IMR-90 (cell line): ENCODE data around the gene MALT1. TPM values are rescaled to one million over a fixed set of nuclear protein-coding genes. Genes with fewer than 3 reads are reported as not detected.

Experiments used
- ATAC-seq: fragments of 200-7000 bp; cut with Tn5 transposase; 2 replicates; pipeline ENCODE4 v1.9.1; 2020; ENCODE audit warnings: low read depth, mild to moderate bottlenecking, moderate library complexity
- BruUV-seq: library from RNA; stranded (reverse); fragments of 400-500 nt; replicated peaks from 2 replicates; lab custom pipeline; 2021; lab: Mats Ljungman, UMichigan
- CTCF ChIA-PET: fragments of 300-600 bp; formaldehyde crosslinking; extraction: SDS; loops from one replicate; lab custom pipeline; 2021; ENCODE audit warnings: antibody characterized with exemption; lab: Yijun Ruan, JAX
- POLR2A ChIA-PET: fragments of 300-600 bp; sonication (Branson Sonifier 250); formaldehyde crosslinking; loops from one replicate; lab custom pipeline; 2022; ENCODE audit warnings: antibody characterized with exemption; ENCODE audit not compliant: unreplicated experiment; lab: Charles Lee
- DNase-seq: peaks from one replicate; pipeline ENCODE4 v3.0.0; 2013
- H2AFZ ChIP-seq: replicated peaks from 2 replicates; pipeline ENCODE3; 2013; ENCODE audit warnings: low read length, mild to moderate bottlenecking; ENCODE audit not compliant: poor library complexity
- H2AK5ac ChIP-seq: 2 replicates; pipeline ENCODE4 v1.6.1; 2013; ENCODE audit warnings: low read depth, low read length, inconsistent platforms
- H2AK9ac ChIP-seq: replicated peaks from 2 replicates; pipeline ENCODE3; 2013; ENCODE audit warnings: mild to moderate bottlenecking, low read depth, low read length, moderate library complexity; ENCODE audit not compliant: poor library complexity
- H2BK120ac ChIP-seq: 2 replicates; pipeline ENCODE4 v1.6.1; 2013; ENCODE audit warnings: low read depth, low read length, inconsistent platforms
- H2BK15ac ChIP-seq: 3 replicates; pipeline ENCODE4 v1.6.1; 2013; ENCODE audit warnings: low read depth, low read length, inconsistent platforms
- H2BK20ac ChIP-seq: 2 replicates; pipeline ENCODE4 v1.6.1; 2013; ENCODE audit warnings: low read depth, mild to moderate bottlenecking, inconsistent platforms, low read length, moderate library complexity
- H2BK5ac ChIP-seq: 2 replicates; pipeline ENCODE4 v1.6.1; 2013; ENCODE audit warnings: mild to moderate bottlenecking, low read depth, low read length, inconsistent platforms; ENCODE audit not compliant: poor library complexity, severe bottlenecking
- H3K14ac ChIP-seq: replicated peaks from 2 replicates; pipeline ENCODE4 v1.6.1; 2013; ENCODE audit warnings: low read depth, low read length, inconsistent platforms
- H3K18ac ChIP-seq: 2 replicates; pipeline ENCODE4 v1.6.1; 2013; ENCODE audit warnings: low read depth, low read length, control low read depth
- H3K23ac ChIP-seq: 2 replicates; pipeline ENCODE4 v1.6.1; 2013; ENCODE audit warnings: low read depth, low read length, inconsistent platforms
- H3K27ac ChIP-seq: 2 replicates; pipeline ENCODE4 v1.5.1; 2013; ENCODE audit warnings: mild to moderate bottlenecking, control low read depth, low read length; ENCODE audit not compliant: insufficient read depth
- H3K27me3 ChIP-seq: 2 replicates; pipeline ENCODE4 v1.6.1; 2013; ENCODE audit warnings: low read length; ENCODE audit not compliant: control insufficient read depth, insufficient read depth
- H3K36me3 ChIP-seq: 2 replicates; pipeline ENCODE4 v1.6.1; 2013; ENCODE audit warnings: low read length, mixed read lengths; ENCODE audit not compliant: control insufficient read depth, insufficient read depth
- H3K4ac ChIP-seq: 2 replicates; pipeline ENCODE4 v1.6.1; 2013; ENCODE audit warnings: low read depth, low read length, inconsistent platforms
- H3K4me1 ChIP-seq: 2 replicates; pipeline ENCODE4 v1.6.1; 2013; ENCODE audit warnings: low read length, mixed read lengths; ENCODE audit not compliant: control insufficient read depth, insufficient read depth
- H3K4me2 ChIP-seq: 2 replicates; pipeline ENCODE4 v1.6.1; 2013; ENCODE audit warnings: low read depth, mild to moderate bottlenecking, control low read depth, low read length, moderate library complexity
- H3K4me3 ChIP-seq: 2 replicates; pipeline ENCODE4 v1.5.1; 2013; ENCODE audit warnings: low read depth, mild to moderate bottlenecking, control low read depth, low read length, moderate library complexity; ENCODE audit not compliant: insufficient read depth
- H3K56ac ChIP-seq: 2 replicates; pipeline ENCODE4 v1.6.1; 2013; ENCODE audit warnings: low read length, inconsistent platforms; ENCODE audit not compliant: insufficient read depth; ENCODE audit errors: extremely low read depth
- H3K79me1 ChIP-seq, 2 experiments: 2 replicates each; pipeline ENCODE4 v1.6.1; 2013; ENCODE audit warnings: low read length in 2 of 2, inconsistent platforms in 1 of 2, low read depth in 1 of 2
- H3K9ac ChIP-seq: 2 replicates; pipeline ENCODE4 v1.6.1; 2013; ENCODE audit warnings: low read depth, low read length, control low read depth
- H3K9me1 ChIP-seq: 2 replicates; pipeline ENCODE4 v1.6.1; 2013; ENCODE audit warnings: low read length, inconsistent platforms; ENCODE audit not compliant: insufficient read depth
- H3K9me3 ChIP-seq: 2 replicates; pipeline ENCODE4 v1.6.1; 2013; ENCODE audit warnings: low read length; ENCODE audit not compliant: control insufficient read depth, insufficient read depth
- H4K20me1 ChIP-seq: 2 replicates; pipeline ENCODE4 v1.6.1; 2013; ENCODE audit warnings: low read length, inconsistent platforms; ENCODE audit not compliant: insufficient read depth
- H4K5ac ChIP-seq: 2 replicates; pipeline ENCODE4 v1.6.1; 2013; ENCODE audit warnings: mild to moderate bottlenecking, low read depth, low read length, control low read depth
- H4K8ac ChIP-seq, 2 experiments: 2 replicates each; pipeline ENCODE4 v1.6.1; 2013; ENCODE audit warnings: low read depth in 2 of 2, low read length in 2 of 2, control low read depth in 1 of 2, inconsistent platforms in 1 of 2
- H4K91ac ChIP-seq: 2 replicates; pipeline ENCODE4 v1.6.1; 2013; ENCODE audit warnings: low read depth, low read length, inconsistent platforms; ENCODE audit not compliant: insufficient read depth
- BHLHE40 ChIP-seq: fragments of 150-350 bp; IDR thresholded peaks from 2 replicates; pipeline ENCODE4 v1.6.1; 2016; ENCODE audit warnings: mild to moderate bottlenecking, low read depth, low read length
- CEBPB ChIP-seq: IDR thresholded peaks from 2 replicates; pipeline ENCODE4 v1.6.1; 2012; ENCODE audit warnings: low read depth, low read length, improper control_type of control experiment
- CHD1 ChIP-seq: IDR thresholded peaks from 2 replicates; pipeline ENCODE4 v1.6.1; 2012; ENCODE audit warnings: low read depth, low read length, improper control_type of control experiment
- CTCF ChIP-seq: conservative IDR thresholded peaks from 2 replicates; pipeline ENCODE4 v1.5.1; 2012; ENCODE audit warnings: mild to moderate bottlenecking, low read depth, low read length, improper control_type of control experiment
- ELK1 ChIP-seq: fragments of 150-350 bp; IDR thresholded peaks from 2 replicates; pipeline ENCODE4 v1.6.1; 2016; ENCODE audit warnings: low read depth, mild to moderate bottlenecking, low read length, moderate library complexity, borderline replicate concordance
- FOS ChIP-seq: fragments of 150-350 bp; IDR thresholded peaks from 2 replicates; pipeline ENCODE4 v1.6.1; 2016; ENCODE audit warnings: low read depth, low read length
- MAFK ChIP-seq: IDR thresholded peaks from 2 replicates; pipeline ENCODE4 v1.6.1; 2012; ENCODE audit warnings: low read depth, low read length, improper control_type of control experiment
- MAZ ChIP-seq: IDR thresholded peaks from 2 replicates; pipeline ENCODE4 v1.6.1; 2012; ENCODE audit warnings: low read depth, mild to moderate bottlenecking, low read length, improper control_type of control experiment, moderate library complexity, borderline replicate concordance
- MXI1 ChIP-seq: IDR thresholded peaks from 2 replicates; pipeline ENCODE4 v1.6.1; 2012; ENCODE audit warnings: low read depth, mild to moderate bottlenecking, low read length, moderate library complexity, borderline replicate concordance
- NFE2L2 ChIP-seq: fragments of 150-350 bp; IDR thresholded peaks from 2 replicates; pipeline ENCODE4 v1.6.1; 2016; ENCODE audit warnings: low read depth, mild to moderate bottlenecking, low read length
- POLR2A ChIP-seq: IDR thresholded peaks from 2 replicates; pipeline ENCODE4 v1.6.1; 2012; ENCODE audit warnings: mild to moderate bottlenecking, low read depth, low read length
- RAD21 ChIP-seq: IDR thresholded peaks from 2 replicates; pipeline ENCODE4 v1.6.1; 2012; ENCODE audit warnings: low read length, improper control_type of control experiment
- RCOR1 ChIP-seq: IDR thresholded peaks from 2 replicates; pipeline ENCODE4 v1.6.1; 2012; ENCODE audit warnings: mild to moderate bottlenecking, low read length, improper control_type of control experiment; ENCODE audit not compliant: insufficient replicate concordance
- RFX5 ChIP-seq: IDR thresholded peaks from 2 replicates; pipeline ENCODE4 v1.8.0; 2012; ENCODE audit warnings: low read depth, mild to moderate bottlenecking, low read length, moderate library complexity
- SMC3 ChIP-seq: fragments of 150-350 bp; IDR thresholded peaks from 2 replicates; pipeline ENCODE4 v1.6.1; 2016; ENCODE audit warnings: low read depth, mild to moderate bottlenecking, antibody characterized with exemption, low read length, moderate library complexity
- USF2 ChIP-seq: fragments of 150-350 bp; IDR thresholded peaks from 2 replicates; pipeline ENCODE4 v1.6.1; 2017; ENCODE audit warnings: mild to moderate bottlenecking, antibody characterized with exemption, low read length, low read depth
- WGBS, 2 experiments: methylation state at CpG; one replicate each; pipeline versions ENCODE4 v1.1.5 to v1.1.7; 2013; ENCODE audit warnings: missing lambda C conversion rate in 2 of 2; ENCODE audit not compliant: insufficient read length in 1 of 2; ENCODE audit errors: extremely low coverage in 2 of 2; 5-methylcytosine and 5-hydroxymethylcytosine counted together
- dilution Hi-C: fragments of 300-500 bp; cut with HindIII; formaldehyde crosslinking; loops from one replicate; pipeline ENCODE4 v1.14.3; 2018; ENCODE audit warnings: low sequenced_read_pairs; ENCODE audit not compliant: unreplicated experiment
- in situ Hi-C: fragments of 300-500 bp; cut with MboI; formaldehyde crosslinking; loops from 3 replicates; pipeline ENCODE4 v1.14.3; 2019; ENCODE audit warnings: low sequenced_read_pairs, inconsistent platforms, mixed read lengths
- intact Hi-C: fragments of 100-400 bp; cut with micrococcal nuclease; formaldehyde crosslinking; loops from 2 replicates; pipeline ENCODE4 v1.10.0; 2022
- polyA plus RNA-seq, 3 experiments: library from polyadenylated mRNA; depleted of rRNA; stranded (reverse); fragments of >200 nt; gene quantifications; 2 replicates each; pipeline ENCODE4 v1.2.3, GENCODE V29; 2012; ENCODE audit warnings: low replicate concordance in 1 of 3
- total RNA-seq: library from RNA; depleted of rRNA; stranded (reverse); fragments of >200 nt; gene quantifications from 2 replicates; pipeline ENCODE4 v1.2.3, GENCODE V29; 2012

The MALT1 gene
- total and polyA plus RNA-seq, 2 of the 4 experiments (the other 2 are of a cell fraction) = 8.3 to 25.3 TPM

GRCh38 chr18:58662118-58662517 is 9.1 kb upstream of the MALT1 start:
- no peak for ATAC-seq
- WGBS, 2 experiments = 67% methylated on average over 1 of the region's 4 CpGs; no CpG with 5 or more reads in 1 of the 2 experiments
- TF ChIP-seq FOS (no peak), MAZ (no peak), NFE2L2 (no peak), USF2 (no peak), POLR2A (no peak), RCOR1 (no peak), RAD21 (no peak), MXI1 (no peak), CEBPB (no peak), RFX5 (no peak), CHD1 (no peak), ELK1 (no peak), BHLHE40 (no peak), CTCF (no peak), SMC3 (no peak), MAFK (no peak)

More at GRCh38 chr18:58662118-58662517, 9.1 kb upstream of the MALT1 start:
- H3K4me3 ChIP-seq = no peak overlapping the region
- no peaks in the 10 kb centered on the region for H3K27me3 ChIP-seq
- no peak overlapping the region for H3K27ac ChIP-seq
- no peaks in the 10 kb centered on the region for H3K36me3 ChIP-seq
- H3K56ac ChIP-seq = no peak overlapping the region
- no peak overlapping the region for H4K91ac ChIP-seq
- H3K9ac ChIP-seq = no peak overlapping the region
- no peak overlapping the region for H3K4ac ChIP-seq
- no peak overlapping the region for H2AFZ ChIP-seq
- ChIA-PET POLR2A (no interaction called here), CTCF (interaction anchor here (0.6 kb wide), 1 partner anchor 34 kb away, joined by 4 read pairs; no protein-coding TSS in a partner anchor)
- H2AK5ac ChIP-seq = no peak overlapping the region
- dilution Hi-C loops = no loop called here
- BruUV-seq = no TSS peak
- peaks cover 3% of the 10 kb centered on the region for H3K9me1 ChIP-seq
- DNase-seq = no peak
- intact Hi-C loops = no loop called here
- no peak overlapping the region for H2BK120ac ChIP-seq
- H4K8ac ChIP-seq = no peak overlapping the region
- H3K4me2 ChIP-seq = no peak overlapping the region
- no peak overlapping the region for H3K18ac ChIP-seq
- H4K20me1 ChIP-seq = no peaks in the 10 kb centered on the region
- no peak overlapping the region for H3K23ac ChIP-seq
- no peak overlapping the region for H2BK15ac ChIP-seq
- peaks cover 2% of the 10 kb centered on the region; the same call in 1 of the 2 replicates for H3K4me1 ChIP-seq
- H2BK5ac ChIP-seq = no peak overlapping the region
- in situ Hi-C loops = no loop called here
- H3K79me1 ChIP-seq = no peaks in the 10 kb centered on the region
- no peak overlapping the region for H3K14ac ChIP-seq
- H3K9me3 ChIP-seq = no peaks in the 10 kb centered on the region
- no peak overlapping the region for H2AK9ac ChIP-seq
- no peak overlapping the region for H4K5ac ChIP-seq
- H2BK20ac ChIP-seq = no peak overlapping the region
